Epidermal melanocyte (primary cell): Measurements from ENCODE around the gene C20orf173.
"Not testable (repeated sequence)": the region's sequence is repeated elsewhere in the genome, so short reads cannot be mapped to it uniquely, and the experiment has no call there.

Experiments
- DNase-seq: peaks from one replicate; pipeline ENCODE4 v3.0.0; 2011; ENCODE audit warnings: low spot score; ENCODE audit not compliant: insufficient read length

The C20orf173 gene

GRCh38 chr20:35547329-35547728 lies 17.9 kb upstream of the C20orf173 start:
- DNase-seq = no peak

GRCh38 chr20:35546127-35546526 lies 16.7 kb upstream of the C20orf173 start:
- no peak for DNase-seq

- not testable (repeated sequence) for DNase-seq
Measured at GRCh38 chr20:35544941-35545340, 15.5 kb upstream of the C20orf173 start.

- DNase-seq = no peak
Measured at GRCh38 chr20:35544436-35544835, 15.0 kb upstream of the C20orf173 start.

- no peak for DNase-seq
Measured at GRCh38 chr20:35542990-35543389, 13.5 kb upstream of the C20orf173 start.

GRCh38 chr20:35541783-35542662 lies 12.6 kb upstream of the C20orf173 start, which contains the start of gene ERGIC3:
Gene ERGIC3 (plus strand): TSS chr20:35542078. CDS start chr20:35542098, 20 bp downstream.
- DNase-seq = peak; percentile 74

- DNase-seq = no peak
Measured at GRCh38 chr20:35541118-35541782, 11.8 kb upstream of the C20orf173 start.

- DNase-seq = no peak
Measured at GRCh38 chr20:35539756-35540212, 10.3 kb upstream of the C20orf173 start.

- no peak for DNase-seq
Measured at GRCh38 chr20:35527122-35527769, 2.2 kb downstream of the C20orf173 start.

GRCh38 chr20:35525639-35526038 lies 3.8 kb downstream of the C20orf173 start:
- no peak for DNase-seq

GRCh38 chr20:35523298-35523888 lies 6.1 kb downstream of the C20orf173 start:
- no peak for DNase-seq

- DNase-seq = no peak
Measured at GRCh38 chr20:35518955-35519354, 10.5 kb downstream of the C20orf173 start.

- not testable (repeated sequence) for DNase-seq
Measured at GRCh38 chr20:35517767-35518166, 11.7 kb downstream of the C20orf173 start.

GRCh38 chr20:35517125-35517524 lies 12.3 kb downstream of the C20orf173 start:
- no peak for DNase-seq

GRCh38 chr20:35515949-35516645 lies 13.4 kb downstream of the C20orf173 start:
- peak; percentile 30 for DNase-seq

- no peak for DNase-seq
Measured at GRCh38 chr20:35515341-35515740, 14.1 kb downstream of the C20orf173 start.

GRCh38 chr20:35514371-35514932 lies 15.0 kb downstream of the C20orf173 start:
- DNase-seq = no peak

- no peak for DNase-seq
Measured at GRCh38 chr20:35511814-35512420, 17.5 kb downstream of the C20orf173 start.

GRCh38 chr20:35510951-35511735 lies 18.3 kb downstream of the C20orf173 start:
- DNase-seq = no peak
